ENCODE data around the gene SLMAP. TPM values are rescaled to one million over a fixed set of nuclear protein-coding genes. Genes with fewer than 3 reads are reported as not detected.

Gene SLMAP
- total and polyA plus RNA-seq, 2 donors (not counting 1 experiment from before 2014, with no cell fraction given), result 9.7 to 67.2 TPM

GRCh38 chr3:57978316-57978715, 222.2 kb downstream of the SLMAP start:
- Histone ChIP-seq H3K4me1 (ENCODE audit: control insufficient read depth in 2 of 2, insufficient read depth in 2 of 2, low read length in 2 of 2) (peaks cover 15 to 17% of the 10 kb centered on the region in 2 donors), H3K9me3 (ENCODE audit: control extremely low read depth in 1 of 3, control insufficient read depth in 2 of 3, insufficient read depth in 1 of 3, low read length in 2 of 3) (peaks cover 0 to 1% (median 0%) of the 10 kb centered on the region in 3 donors), H3K79me2 (ENCODE audit: control insufficient read depth, insufficient read depth, low read length) (no peaks in the 10 kb centered on the region), H3K4me3 (ENCODE audit: control extremely low read depth in 1 of 5, extremely low read depth in 1 of 5, insufficient read depth in 1 of 5, low read depth in 2 of 5, low read length in 4 of 5) (no peak overlapping the region), H4K20me1 (ENCODE audit: control insufficient read depth, insufficient read depth, low read length, poor library complexity, severe bottlenecking) (no peaks in the 10 kb centered on the region), H3K36me3 (replicated peaks in 1 of 2; ENCODE audit: control extremely low read depth in 1 of 2, control insufficient read depth in 1 of 2, extremely low read depth in 1 of 2, insufficient read depth in 2 of 2, low read length in 1 of 2) (no peaks in the 10 kb centered on the region), H3K9ac (ENCODE audit: low read length) (no peak overlapping the region), H3K27me3 (replicated peaks in 1 of 4; ENCODE audit: control extremely low read depth in 1 of 4, control insufficient read depth in 3 of 4, insufficient read depth in 4 of 4, low read length in 3 of 4) (peaks cover 0 to 4% (median 0%) of the 10 kb centered on the region in 4 experiments), H2AFZ (ENCODE audit: insufficient read depth, low read depth, low read length, poor library complexity, severe bottlenecking) (no peak overlapping the region), H3K4me2 (replicated peaks; ENCODE audit: low read depth, low read length, poor library complexity, severe bottlenecking) (no peak overlapping the region), H3K27ac (ENCODE audit: low read length in 2 of 2) (no peak overlapping the region)
- Mint-ChIP-seq H3K9me3 (ENCODE audit: insufficient read depth) (no peaks in the 10 kb centered on the region), H3K27me3 (peaks cover 3% of the 10 kb centered on the region), H3K27ac (no peak overlapping the region), H3K4me3 (no peak overlapping the region), H3K4me1 (peaks cover 18% of the 10 kb centered on the region)
- ATAC-seq (ENCODE audit: low read depth) (no peak), DNase-seq (no peak)
- WGBS (ENCODE audit: insufficient coverage), result 93% methylated on average over 4 of the region's 8 CpGs
- TF ChIP-seq EZH2 (IDR thresholded peaks at IDR 0.05; ENCODE audit: borderline replicate concordance, insufficient read depth, low read depth, low read length, poor library complexity, severe bottlenecking), result no peak
- no peak for TF ChIP-seq CTCF (IDR thresholded peaks at IDR 0.05)
- POLR2A ChIA-PET, result no interaction called here
- CTCF ChIA-PET, result no interaction called here
- intact Hi-C loops (cut with micrococcal nuclease), result no loop called here

Other genes with a start within 250 kb of the SLMAP start
- gene DNAH12, start 212.0 kb upstream of the SLMAP start, total RNA-seq, result 0.17 and 0.39 TPM in 2 replicates
- gene DNAH12, start 212.0 kb upstream of the SLMAP start, polyA plus RNA-seq, result 0.09 TPM in 1 of 2 replicates, not detected in the other
- 18.3 and 19.6 TPM in 2 replicates for gene PDE12, start 200.0 kb upstream of the SLMAP start, total RNA-seq
- 7.3 and 11.2 TPM in 2 replicates for gene PDE12, start 200.0 kb upstream of the SLMAP start, polyA plus RNA-seq
- 37.5 and 38.1 TPM in 2 replicates for gene ARF4, start 159.0 kb upstream of the SLMAP start, total RNA-seq
- gene ARF4, start 159.0 kb upstream of the SLMAP start, polyA plus RNA-seq, result 30.2 and 65.4 TPM in 2 replicates
- 31.5 and 37.6 TPM in 2 replicates for gene DENND6A, start 63.2 kb upstream of the SLMAP start, total RNA-seq
- 10.0 and 17.5 TPM in 2 replicates for gene DENND6A, start 63.2 kb upstream of the SLMAP start, polyA plus RNA-seq

Data from B cell (primary cell).